NOMO-1 (cell line): ENCODE measurements around the gene BCAS4.
"Not testable (repeated sequence)": the region's sequence is repeated elsewhere in the genome, so short reads cannot be mapped to it uniquely, and the experiment has no call there.

Source experiments
- DNase-seq, 2 experiments: peaks; one replicate each; lab custom pipeline; 2025; ENCODE audit not compliant: unreplicated experiment in 2 of 2; lab: John Stamatoyannopoulos, UW

The BCAS4 gene

GRCh38 chr20:50873585-50873984, 78.7 kb downstream of the BCAS4 start:
- no peak for DNase-seq

DNA sequence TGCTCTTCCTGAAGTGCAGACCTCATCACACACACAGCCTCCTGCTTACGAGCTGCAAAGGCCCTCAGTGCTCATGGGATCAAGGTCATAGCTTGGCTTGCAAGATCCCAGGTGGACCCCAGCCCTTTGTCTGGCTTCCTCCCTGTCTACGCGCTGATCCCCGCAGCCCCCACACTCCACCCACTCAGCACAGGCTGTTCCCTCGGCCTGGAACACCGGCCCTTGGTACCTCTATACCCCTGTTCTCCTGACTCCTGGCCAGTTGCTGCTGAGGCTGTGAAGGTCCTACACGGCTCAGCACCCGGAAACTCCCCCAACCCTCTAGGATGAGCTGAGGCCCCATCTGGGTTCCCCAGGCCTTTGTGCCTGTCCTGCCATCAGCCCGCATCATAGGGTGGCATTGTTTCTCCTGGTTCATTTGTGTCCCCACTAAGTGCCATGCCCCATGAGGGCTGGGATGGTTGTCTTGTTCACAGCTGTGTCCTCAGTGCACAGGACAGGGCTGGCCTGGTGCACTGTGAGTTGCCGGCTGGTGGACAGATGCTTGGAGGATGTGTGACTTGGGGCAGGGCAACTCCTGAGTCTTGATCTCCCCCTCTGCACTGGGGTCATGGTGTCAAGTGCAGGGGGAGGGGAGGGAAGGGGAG, 79.4 kb downstream of the BCAS4 start:
- DNase-seq = no peak

DNA sequence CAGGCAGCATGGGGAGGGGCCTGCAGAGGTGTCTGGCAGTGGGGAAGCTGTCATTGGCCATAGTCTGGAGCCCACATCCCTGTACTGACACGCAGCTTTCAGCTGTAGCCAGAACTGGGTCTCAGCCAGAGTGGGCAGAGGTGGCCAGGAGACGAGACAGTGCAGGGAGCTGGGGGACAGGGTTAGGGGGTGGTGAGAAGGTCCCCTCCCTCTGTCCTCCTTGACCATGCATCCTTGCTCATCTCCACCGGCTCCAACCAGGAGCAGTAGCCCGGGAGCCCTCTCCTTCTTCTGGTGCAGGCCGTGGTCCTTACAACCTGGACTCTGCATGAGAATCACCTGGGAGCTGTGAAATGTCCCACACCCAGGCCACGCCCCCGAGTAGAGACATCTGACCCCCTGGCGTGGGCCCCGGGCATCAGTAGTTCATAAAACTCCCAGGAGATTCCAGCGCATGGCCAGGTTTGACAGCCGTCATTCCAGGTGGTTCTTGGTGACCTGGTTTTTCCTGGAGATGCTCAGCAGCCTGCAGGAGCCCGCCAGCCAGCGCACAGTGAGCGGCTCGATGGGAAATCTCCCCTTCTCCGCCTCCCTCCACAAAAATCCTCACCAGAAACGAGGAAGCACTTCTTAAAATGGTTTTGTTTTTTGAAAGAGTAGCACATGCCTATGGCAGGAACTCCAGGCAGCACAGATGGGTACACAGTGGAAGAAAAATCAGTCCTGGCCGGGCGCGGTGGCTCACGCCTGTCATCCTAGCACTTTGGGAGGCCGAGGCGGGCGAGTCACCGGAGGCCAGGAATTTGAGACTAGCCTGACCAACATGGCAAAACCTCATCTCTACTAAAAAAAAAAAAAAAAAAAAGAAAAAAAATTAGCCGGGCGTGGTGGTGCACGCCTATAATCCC, 80.2 kb downstream of the BCAS4 start:
- DNase-seq = no peak

DNA sequence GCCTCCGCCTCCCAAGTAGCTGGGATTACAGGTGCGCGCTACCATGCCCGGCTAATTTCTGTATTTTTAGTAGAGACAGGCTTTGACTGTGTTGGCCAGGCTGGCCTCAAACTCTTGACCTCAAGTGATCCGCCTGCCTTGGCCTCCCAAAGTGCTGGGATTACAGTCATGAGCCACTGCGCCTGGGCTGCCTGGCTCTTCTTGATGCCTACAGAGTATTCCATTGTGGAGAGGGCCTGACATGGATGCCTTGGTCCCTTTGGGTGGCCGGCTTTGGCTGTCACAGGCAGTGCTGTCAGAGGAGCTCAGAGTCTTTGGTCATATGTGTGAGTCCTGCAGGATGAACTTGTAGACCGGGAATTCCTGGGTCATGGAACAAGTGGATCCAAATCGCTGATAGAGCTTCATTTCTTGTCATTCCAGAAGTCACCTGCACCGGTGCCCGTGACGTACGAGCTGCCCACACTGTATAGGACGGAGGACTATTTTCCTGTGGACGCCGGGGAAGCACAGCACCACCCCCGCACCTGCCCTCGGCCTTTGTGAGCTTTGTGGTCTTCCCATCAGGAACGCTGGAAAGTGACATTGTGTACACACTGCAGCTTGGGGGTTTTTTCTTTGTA, 81.3 kb downstream of the BCAS4 start:
- DNase-seq = no peak

GRCh38 chr20:50876816-50877215, 82.0 kb downstream of the BCAS4 start:
- no peak for DNase-seq

GRCh38 chr20:50877232-50877743, 82.4 kb downstream of the BCAS4 start:
- no peak for DNase-seq

DNA sequence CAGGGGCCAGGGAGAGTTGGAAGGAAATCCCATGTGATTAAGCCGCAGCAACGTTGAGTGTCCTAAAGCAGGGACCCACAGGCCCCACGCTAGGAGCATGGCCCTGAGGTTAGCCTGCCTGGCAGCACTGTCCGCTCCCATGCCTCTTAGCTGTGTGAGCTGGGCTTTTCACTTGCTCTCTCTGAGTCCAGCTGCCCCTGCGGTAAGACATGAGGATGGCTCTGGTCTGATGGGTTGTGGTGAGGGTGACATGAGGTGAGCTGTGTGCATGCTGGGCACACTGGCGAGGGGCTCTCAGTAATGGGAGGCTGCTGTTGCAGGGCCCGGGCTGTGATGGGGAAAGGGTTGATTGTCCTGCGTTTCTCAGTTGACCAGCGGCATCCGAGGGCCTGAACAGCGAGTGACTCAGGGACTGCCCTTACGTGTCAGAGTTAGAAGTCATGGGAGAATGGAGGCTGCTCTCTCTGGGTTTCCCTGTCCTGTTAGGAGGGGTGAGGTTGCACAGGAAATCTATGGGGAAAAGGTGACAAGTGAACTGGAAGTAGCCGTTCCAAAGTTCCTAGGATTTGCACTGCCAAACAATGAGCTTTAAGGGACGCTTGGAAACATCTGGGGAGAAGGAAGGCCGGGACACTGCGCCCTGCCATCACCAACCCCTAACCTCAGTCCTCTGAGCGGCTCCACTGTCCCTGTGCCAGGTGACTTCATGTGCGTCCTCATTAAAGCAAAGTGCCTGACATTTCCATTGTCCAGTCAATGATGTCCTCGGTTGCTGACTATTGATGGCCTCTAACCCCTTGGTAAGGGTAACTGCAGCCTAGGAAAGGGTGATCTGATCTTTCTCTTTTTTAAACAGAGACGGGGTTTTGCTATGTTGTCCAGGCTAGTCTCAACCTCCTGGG, 85.0 kb downstream of the BCAS4 start:
- DNase-seq = no peak

DNA sequence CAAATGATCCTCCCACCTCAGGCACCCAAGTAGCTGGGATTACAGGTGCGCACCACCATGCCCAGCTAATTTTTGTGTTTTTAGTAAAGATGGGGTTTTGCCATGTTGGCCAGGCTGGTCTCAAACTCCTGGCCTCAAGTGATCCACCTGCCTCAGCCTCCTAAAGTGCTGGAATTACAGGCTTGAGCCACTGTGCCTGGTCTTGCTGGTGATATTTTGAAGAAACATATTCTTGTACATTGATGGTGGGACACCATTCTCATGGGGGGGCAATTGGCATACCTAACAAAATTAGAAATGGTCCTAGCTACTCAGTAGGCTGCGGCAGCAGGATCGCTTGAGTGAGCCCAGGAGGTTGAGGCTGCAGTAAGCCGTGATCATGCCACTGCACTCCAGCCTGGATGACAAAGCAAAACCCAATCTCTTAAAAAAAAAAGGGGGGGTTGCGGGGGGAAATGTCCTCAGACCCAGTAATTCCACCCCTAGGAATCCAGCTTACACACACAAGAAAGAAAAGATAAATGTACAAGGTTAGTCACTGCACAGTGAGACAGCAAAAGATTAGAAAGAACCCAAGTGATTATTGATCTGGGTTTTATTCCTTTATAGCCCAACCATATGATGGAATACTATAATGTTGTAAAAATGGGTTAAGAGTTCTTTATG, 87.0 kb downstream of the BCAS4 start:
- not testable (repeated sequence) for DNase-seq

- DNase-seq = no peak
Observed at GRCh38 chr20:50883856-50884255, 89.0 kb downstream of the BCAS4 start.

DNA sequence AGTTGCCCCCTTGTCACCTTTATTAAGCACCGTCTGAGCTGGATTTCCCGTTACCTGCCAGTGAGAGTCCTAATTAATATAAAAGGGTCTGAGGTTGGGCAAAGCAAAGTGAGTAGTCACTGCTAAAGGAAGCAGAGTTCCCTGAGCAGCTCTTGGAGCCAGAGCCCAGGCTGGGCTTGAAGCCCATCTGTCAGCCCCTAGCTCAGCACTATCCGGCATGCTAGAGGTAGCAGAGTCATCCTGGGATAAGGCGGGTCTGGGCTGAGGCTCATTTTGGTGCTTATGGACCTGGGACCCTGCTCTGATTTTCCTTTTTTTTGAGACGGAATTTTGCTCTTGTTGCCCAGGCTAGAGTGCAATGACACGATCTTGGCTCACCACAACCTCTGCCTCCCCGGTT, 90.2 kb downstream of the BCAS4 start:
- no peak for DNase-seq

- no peak for DNase-seq
Observed at GRCh38 chr20:50885781-50886180, 90.9 kb downstream of the BCAS4 start.

GRCh38 chr20:50886184-50886790, 91.4 kb downstream of the BCAS4 start:
- no peak for DNase-seq

- no peak for DNase-seq
Observed at GRCh38 chr20:50887576-50887975, 92.7 kb downstream of the BCAS4 start.

DNA sequence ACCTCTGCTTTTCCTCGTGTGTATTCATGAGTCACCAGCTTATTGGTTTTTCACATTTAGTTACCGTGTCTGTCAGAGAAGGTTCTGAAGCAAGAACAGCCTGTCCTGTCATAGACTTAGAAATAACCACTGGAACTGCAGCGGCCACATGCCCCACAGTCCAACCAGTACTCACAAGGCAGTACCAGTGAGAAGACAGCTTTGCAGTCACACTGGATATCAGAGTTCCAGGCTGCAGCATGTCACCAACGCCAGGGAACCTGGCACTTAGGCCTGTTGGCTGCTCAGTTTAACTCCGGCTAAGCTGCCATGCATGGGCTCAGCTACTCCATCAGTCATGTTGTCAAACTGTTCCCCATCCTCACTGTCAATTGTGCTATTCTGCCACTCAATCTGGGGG, 96.3 kb downstream of the BCAS4 start:
- DNase-seq = no peak

- no peak for DNase-seq
Observed at GRCh38 chr20:50892394-50892793, 97.5 kb downstream of the BCAS4 start.

- DNase-seq = no peak
Observed at GRCh38 chr20:50893620-50894019, 98.8 kb downstream of the BCAS4 start.

DNA sequence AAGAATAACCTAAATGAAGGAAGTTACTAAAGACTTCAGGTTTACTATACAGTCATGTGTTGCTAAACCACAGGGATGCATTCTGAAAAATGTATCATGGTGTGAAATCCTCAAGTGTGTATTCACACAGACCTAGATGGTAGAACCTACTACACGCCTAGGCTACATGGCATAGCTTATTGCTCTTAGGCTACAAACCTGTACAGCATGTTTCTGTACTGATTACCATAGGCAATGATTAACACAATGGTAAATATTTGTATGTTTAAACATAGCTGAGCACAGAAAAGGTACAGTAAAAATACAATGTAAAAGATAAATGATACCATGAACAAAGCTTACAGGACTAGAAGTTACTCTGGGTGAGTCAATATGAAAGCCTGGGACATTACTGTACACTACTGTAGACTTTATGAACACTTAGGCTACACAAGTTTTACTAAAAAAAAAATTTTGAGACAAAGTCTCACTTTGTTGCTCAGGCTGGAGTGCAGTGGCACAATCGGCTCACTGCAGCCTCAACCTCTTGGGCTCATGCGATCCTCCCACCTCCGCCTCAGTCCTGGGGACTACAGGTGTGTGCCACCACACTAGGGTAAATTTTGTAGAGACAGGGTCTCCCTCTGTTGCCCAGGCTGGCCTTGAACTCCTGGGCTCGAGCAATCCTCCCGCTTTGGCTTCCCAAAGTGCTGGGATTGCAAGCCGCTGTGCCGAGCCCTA, 100.4 kb downstream of the BCAS4 start:
- no peak for DNase-seq

DNA sequence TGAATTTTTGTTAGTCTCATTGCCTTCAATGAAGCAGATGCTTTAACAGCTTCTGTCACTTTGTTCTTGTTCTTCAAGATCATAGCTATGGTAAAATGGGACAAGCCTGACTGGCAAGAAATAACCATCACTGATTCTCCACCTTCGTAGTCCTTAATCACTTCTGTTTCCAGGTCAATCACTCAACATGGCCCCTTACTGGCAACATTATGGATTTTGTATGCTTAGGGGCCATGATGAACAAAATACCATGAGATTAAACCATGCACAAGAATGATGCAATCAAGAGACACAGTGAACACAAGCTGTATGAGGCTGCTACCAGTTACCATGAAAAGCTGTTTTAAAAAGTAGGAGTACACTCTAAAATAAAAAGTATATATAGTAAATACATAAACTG, 103.6 kb downstream of the BCAS4 start:
- no peak for DNase-seq

- DNase-seq = no peak
Observed at GRCh38 chr20:50900261-50900660, 105.4 kb downstream of the BCAS4 start.
